HTERT RPE-1 (cell line): Measurements from ENCODE around the gene USP34.

Experiments
- in situ Hi-C: fragments of 300-500 bp; cut with MboI; formaldehyde crosslinking; loops from 4 replicates; pipeline ENCODE4 v1.14.3; 2020; ENCODE audit warnings: low sequenced_read_pairs

USP34 gene

DNA sequence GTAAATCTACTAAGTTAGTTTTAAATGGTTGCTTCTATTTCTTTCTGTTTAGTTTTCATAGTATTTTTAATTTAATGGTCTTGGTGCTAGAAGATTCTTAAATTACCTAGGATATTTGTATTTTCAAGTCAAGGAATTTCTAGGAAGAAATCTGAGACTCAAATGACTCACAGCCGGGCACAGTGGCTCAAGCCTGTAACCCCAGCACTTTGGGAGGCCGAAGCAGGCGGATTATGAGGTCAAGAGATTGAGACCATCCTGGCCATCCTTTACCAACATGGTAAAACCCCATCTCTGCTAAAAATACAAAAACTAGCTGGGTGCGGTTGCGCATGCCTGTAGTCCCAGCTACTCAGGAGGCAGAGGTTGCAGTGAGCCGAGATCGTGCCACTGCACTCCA, 213.4 kb downstream of the USP34 start:
- in situ Hi-C loops: no loop called here

GRCh38 chr2:61255580-61256437, 215.1 kb downstream of the USP34 start:
- in situ Hi-C loops: no loop called here

- in situ Hi-C loops: no loop called here
Observed at GRCh38 chr2:61254536-61254935, 216.4 kb downstream of the USP34 start.

DNA sequence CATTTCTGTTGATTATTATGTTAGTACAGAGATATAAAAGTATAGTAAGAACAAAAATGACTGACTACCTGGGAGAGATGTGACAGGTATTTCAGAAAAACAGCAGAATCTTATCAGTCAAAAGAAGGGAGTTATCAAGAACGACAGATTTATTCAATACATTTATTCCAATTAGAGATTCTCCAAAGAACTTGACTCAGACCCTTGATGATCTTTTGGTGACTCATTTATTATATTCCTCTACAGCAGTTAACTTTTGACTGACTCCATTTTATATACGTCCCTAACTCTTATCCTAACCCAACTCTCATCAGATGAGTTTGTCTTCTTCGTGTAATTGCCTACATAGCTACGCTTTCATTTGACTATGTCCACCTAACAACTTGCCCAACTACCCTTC, 217.8 kb downstream of the USP34 start:
- in situ Hi-C loops: no loop called here

- in situ Hi-C loops: no loop called here
Observed at GRCh38 chr2:61252031-61252430, 218.9 kb downstream of the USP34 start.

DNA sequence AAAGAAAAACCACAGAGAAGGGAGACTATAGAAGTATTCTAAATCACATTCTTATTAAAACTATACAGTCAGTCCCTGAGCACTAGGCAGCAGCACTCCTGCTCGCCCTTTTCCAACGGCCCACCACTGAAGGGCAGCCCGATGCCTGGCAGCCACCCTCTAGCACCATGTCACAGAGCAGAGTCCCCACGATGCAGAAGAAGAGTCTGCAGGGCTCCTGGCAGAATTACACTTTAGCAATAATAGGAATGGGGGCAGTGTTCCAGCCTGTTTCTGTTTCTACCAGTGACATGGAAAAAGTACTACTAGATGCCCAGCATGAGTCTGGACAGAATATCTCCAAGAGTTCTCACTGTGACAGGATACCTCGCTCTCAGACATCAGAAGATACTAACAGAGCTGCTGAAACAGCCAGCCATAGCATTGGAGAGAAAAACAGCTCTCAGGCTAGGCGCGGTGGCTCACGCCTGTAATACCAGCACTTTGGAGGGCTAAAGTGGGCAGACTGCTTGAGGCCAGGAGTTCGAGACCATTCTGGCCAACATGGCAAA, 221.3 kb downstream of the USP34 start:
- in situ Hi-C loops: no loop called here

GRCh38 chr2:61247204-61247812, 223.6 kb downstream of the USP34 start:
- in situ Hi-C loops: no loop called here

- in situ Hi-C loops: no loop called here
Observed at GRCh38 chr2:61244694-61245093, 226.2 kb downstream of the USP34 start.

GRCh38 chr2:61241266-61241665, 229.6 kb downstream of the USP34 start:
- in situ Hi-C loops: no loop called here

DNA sequence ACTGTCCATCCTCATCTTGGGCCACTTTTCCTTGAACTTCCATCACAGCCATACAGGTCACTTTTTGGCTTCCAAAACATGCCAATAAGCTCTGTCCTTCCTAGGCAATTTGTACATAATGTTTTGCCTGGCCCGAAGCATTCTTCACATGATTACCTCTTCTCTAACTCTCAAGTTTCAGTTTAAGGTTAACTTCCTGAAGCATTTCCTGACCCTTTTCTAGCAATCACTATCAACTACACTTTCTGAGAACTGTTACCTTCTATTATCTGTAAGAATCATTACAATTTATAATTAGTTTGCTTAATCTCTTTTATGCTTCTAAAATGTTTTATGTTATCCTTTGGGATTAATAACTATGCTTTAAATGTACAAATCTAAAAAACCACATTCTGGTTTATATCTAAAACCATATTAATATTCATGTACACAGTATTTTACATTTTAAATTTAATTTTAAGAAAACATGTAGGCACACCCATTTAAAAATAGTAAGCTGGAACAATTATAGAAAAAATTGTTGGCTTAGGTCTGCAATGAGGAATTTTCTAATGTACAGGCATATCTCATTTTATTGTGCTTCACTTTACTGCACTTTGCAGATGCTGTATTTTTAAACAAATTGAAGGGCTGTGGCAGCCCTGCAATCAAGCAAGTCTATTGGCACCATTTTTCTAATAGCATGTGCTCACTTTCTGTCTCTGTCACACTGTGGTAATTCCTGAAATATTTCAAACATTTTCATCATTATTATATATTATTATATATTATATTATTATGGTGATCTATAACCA, 232.5 kb downstream of the USP34 start:
- in situ Hi-C loops: no loop called here

- in situ Hi-C loops: no loop called here
Observed at GRCh38 chr2:61235716-61236115, 235.2 kb downstream of the USP34 start.

DNA sequence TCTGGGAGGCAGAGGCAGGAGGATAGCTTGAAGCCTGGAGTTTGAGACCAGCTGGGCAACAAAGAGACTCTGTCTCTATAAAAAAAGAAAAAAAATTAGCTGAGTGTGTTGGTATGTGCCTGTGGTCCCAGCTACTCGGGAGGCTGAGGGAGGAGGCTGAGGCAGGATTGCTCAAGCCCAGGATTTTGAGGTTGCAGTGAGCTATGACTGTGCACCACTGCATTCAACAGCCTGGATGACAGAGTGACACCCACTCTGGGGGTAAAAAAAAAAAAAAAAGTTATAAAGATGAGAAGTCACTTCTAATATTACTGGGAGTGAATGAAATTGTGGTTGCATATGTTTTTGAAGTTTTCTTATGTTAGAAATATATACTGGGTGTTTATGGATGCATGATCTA, 237.3 kb downstream of the USP34 start:
- in situ Hi-C loops: no loop called here

GRCh38 chr2:61229936-61230335, 241.0 kb downstream of the USP34 start:
- in situ Hi-C loops: no loop called here

DNA sequence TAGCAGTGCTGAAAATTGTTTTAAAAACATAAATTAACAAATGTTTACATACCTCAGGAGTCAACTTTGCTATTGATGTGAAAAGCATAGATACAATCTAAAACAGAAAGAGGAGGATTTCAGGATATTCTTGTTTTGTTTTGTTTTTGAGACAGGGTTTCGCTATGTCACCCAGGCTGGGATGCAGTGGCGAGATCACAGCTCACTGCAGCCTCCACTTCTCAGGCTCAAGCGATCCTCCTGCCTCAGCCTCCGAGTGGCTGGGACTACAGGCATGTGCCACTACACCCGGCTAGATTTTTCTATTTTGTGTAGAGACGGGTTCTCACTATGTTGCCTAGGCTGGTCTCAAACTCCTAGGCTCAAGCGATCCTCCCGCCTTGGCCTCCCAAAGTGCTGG, 248.3 kb downstream of the USP34 start:
- in situ Hi-C loops: no loop called here

DNA sequence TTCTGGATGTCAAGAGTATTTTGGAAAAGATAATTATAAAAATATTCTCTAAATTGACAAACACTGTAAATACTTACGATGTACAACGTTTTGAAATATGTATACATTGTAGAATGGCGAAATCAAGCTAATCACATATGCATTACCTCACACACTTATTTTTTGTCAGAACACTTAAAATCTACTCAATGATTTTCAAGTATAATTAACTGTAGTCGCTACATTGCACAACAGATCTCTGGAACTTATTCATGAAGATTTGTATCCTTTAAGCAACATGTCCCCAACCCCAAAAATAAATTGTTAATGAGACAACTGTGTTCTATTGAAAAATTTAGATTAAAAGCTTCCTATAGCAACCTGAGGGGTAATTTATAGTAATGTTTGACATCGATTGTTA, 249.1 kb downstream of the USP34 start:
- in situ Hi-C loops: no loop called here

DNA sequence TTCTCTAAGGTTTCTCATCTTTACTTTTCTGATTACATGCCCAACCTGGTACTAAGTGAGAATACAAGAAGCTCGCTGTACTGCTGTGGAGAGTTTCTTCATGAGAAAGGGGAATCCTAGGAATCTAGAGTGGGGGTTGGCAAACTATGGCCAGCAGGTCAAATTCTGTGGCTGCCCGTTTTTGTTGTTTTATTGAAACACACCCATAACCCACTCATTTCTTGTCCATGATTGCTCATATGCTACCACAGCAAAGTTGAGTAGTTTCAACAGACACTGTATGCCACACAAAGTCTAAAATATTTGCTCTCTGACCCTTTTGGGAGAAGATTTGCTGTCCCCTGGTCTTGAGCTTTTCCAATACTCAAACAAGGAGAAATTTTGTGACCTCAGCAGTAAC, 250.1 kb downstream of the USP34 start:
- in situ Hi-C loops: no loop called here

GRCh38 chr2:61218817-61219170, 252.1 kb downstream of the USP34 start:
- in situ Hi-C loops: no loop called here

DNA sequence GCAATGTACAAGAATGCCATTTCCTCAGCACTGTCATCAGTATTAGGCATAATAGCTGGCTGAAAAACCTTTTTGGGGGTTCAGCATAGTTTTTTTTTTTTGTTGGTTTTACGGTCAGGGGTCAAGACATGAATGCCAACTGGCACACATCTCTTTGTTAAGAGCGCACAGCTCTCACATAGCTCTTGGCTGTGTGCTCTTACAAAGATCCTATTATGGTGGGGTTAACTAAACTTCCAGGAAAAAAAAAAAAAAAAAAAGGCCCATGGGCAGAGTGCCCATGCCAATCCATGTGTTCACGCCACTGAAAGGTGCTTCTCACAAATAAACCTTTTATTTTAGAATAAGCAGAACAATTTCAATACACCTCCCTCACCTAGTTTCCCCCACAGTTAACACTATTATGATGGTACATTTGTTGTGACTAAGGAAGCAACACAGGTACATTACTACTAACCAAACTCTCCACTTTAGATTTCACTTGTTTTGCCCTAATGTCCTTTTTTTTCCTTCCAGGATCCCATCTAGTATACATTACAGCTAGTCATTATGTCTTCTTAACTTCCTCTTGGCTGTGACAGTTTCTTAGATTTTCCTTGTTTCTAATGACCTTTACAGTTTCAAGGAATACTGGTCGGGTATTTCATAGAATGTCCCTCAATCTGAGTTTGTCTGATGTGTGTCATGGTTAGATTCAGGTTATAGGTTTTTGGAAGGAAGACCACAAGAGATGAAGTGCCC, 252.6 kb downstream of the USP34 start:
- in situ Hi-C loops: no loop called here

GRCh38 chr2:61214171-61214570, 256.7 kb downstream of the USP34 start:
- in situ Hi-C loops: no loop called here

GRCh38 chr2:61210332-61210981, 260.4 kb downstream of the USP34 start:
- in situ Hi-C loops: no loop called here
